A673 (cell line): Measurements from ENCODE around the gene CAMSAP1. TPM values are rescaled to one million over a fixed set of nuclear protein-coding genes. Genes with fewer than 3 reads are reported as not detected.

Experiments
- BruUV-seq: library from RNA; stranded (reverse); fragments of 400-500 nt; replicated peaks from 2 replicates; lab custom pipeline; 2021; lab: Mats Ljungman, UMichigan
- CTCF ChIA-PET: fragments of 300-600 bp; sonication (Branson Sonifier 250); formaldehyde crosslinking; loops from one replicate; lab custom pipeline; 2022; ENCODE audit warnings: antibody characterized with exemption; lab: Charles Lee
- POLR2A ChIA-PET: fragments of 300-600 bp; sonication (Branson Sonifier 250); formaldehyde crosslinking; loops from one replicate; lab custom pipeline; 2022; ENCODE audit warnings: antibody characterized with exemption; ENCODE audit not compliant: low non-redundant PET; lab: Charles Lee
- DNase-seq: peaks from one replicate; pipeline ENCODE4 v3.0.0-alpha.2; 2015; ENCODE audit warnings: low spot score
- H3K27ac ChIP-seq: fragments of 200-600 bp; sonication (generic); 2 replicates; pipeline ENCODE4 v1.5.1; 2016; ENCODE audit warnings: mixed run types, low read depth, mild to moderate bottlenecking, mixed read lengths, antibody characterized with exemption, low read length; ENCODE audit not compliant: poor library complexity, severe bottlenecking
- H3K27me3 ChIP-seq: fragments of 200-600 bp; sonication (generic); replicated peaks from 2 replicates; pipeline ENCODE4 v1.6.1; 2017; ENCODE audit warnings: mixed run types, low read depth, mild to moderate bottlenecking, mixed read lengths, antibody characterized with exemption, low read length; ENCODE audit not compliant: insufficient read depth, poor library complexity
- H3K36me3 ChIP-seq: fragments of 200-600 bp; sonication (generic); 2 replicates; pipeline ENCODE4 v1.6.1; 2016; ENCODE audit warnings: mixed run types, mild to moderate bottlenecking, mixed read lengths, antibody characterized with exemption, low read length; ENCODE audit not compliant: insufficient read depth, poor library complexity, severe bottlenecking
- H3K4me1 ChIP-seq: fragments of 200-600 bp; sonication (generic); 2 replicates; pipeline ENCODE4 v1.6.1; 2017; ENCODE audit warnings: mixed run types, mild to moderate bottlenecking, mixed read lengths, antibody characterized with exemption, low read length; ENCODE audit not compliant: insufficient read depth, poor library complexity, severe bottlenecking
- H3K4me3 ChIP-seq: fragments of 200-600 bp; sonication (generic); 2 replicates; pipeline ENCODE4 v1.5.1; 2016; ENCODE audit warnings: low read depth, mixed run types, mild to moderate bottlenecking, mixed read lengths, low read length; ENCODE audit not compliant: poor library complexity, severe bottlenecking
- H3K9me3 ChIP-seq: fragments of 200-600 bp; sonication (generic); 2 replicates; pipeline ENCODE4 v1.6.1; 2016; ENCODE audit warnings: mixed run types, low read depth, mild to moderate bottlenecking, mixed read lengths, antibody characterized with exemption, low read length; ENCODE audit not compliant: poor library complexity, severe bottlenecking
- CTCF ChIP-seq: fragments of 300-800, 200-600 bp; sonication (generic); conservative IDR thresholded peaks from 2 replicates; pipeline ENCODE4 v1.5.1; 2017; ENCODE audit warnings: low read depth, mild to moderate bottlenecking, antibody characterized with exemption, low read length, moderate library complexity, mixed read lengths
- EZH2 ChIP-seq: fragments of 200-600 bp; sonication (generic); IDR thresholded peaks from 2 replicates; pipeline ENCODE4 v1.6.1; 2017; ENCODE audit warnings: borderline replicate concordance, low read depth, mild to moderate bottlenecking, mixed read lengths, antibody characterized with exemption, low read length; ENCODE audit not compliant: poor library complexity, severe bottlenecking
- intact Hi-C: fragments of 100-400 bp; cut with micrococcal nuclease; formaldehyde crosslinking; loops from one replicate; pipeline ENCODE4 v1.10.0; 2022; ENCODE audit not compliant: unreplicated experiment
- total RNA-seq: library from RNA; stranded (reverse); gene quantifications from 2 replicates; pipeline ENCODE4 v1.2.3, GENCODE V29; 2021

CAMSAP1 gene
- total RNA-seq, 1 experiment from 2014 or later: 52.3 TPM

DNA sequence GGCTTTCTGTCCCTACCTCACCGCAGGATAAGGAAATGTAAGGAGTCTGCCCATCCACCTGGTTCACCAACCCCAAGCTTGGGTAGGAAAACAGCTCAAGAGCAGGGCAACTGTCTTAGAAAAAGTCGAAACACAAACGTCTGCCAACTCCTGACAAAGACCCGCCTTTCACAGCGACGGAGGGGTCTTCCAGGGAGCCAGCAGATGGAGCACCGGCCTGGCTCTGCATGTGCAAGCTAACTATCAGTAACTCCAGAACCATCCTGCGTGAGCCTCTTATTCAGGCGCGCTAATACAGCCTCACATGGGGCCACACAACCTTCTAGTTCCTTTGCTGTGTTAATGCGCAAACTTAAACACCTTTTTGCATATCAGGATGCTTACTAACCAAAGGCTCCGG lies 26.9 kb downstream of the CAMSAP1 start:
- no peak for TF ChIP-seq EZH2
- TF ChIP-seq CTCF: no peak
- no peaks in the 10 kb centered on the region for H3K36me3 ChIP-seq
- POLR2A ChIA-PET: no interaction called here
- H3K9me3 ChIP-seq: no peaks in the 10 kb centered on the region
- intact Hi-C loops: no loop called here
- CTCF ChIA-PET: no interaction called here
- no peaks in the 10 kb centered on the region for H3K27me3 ChIP-seq
- no peak for DNase-seq
- peak overlapping the region; percentile 37 for H3K27ac ChIP-seq
- H3K4me3 ChIP-seq: no peak overlapping the region
- BruUV-seq: no TSS peak
- H3K4me1 ChIP-seq: peaks cover 6% of the 10 kb centered on the region

GRCh38 chr9:135879619-135880018 lies 27.7 kb downstream of the CAMSAP1 start:
- BruUV-seq: no TSS peak
- Histone ChIP-seq H3K27ac (no peak overlapping the region), H3K4me3 (no peak overlapping the region), H3K4me1 (no peaks in the 10 kb centered on the region), H3K36me3 (no peaks in the 10 kb centered on the region), H3K9me3 (no peaks in the 10 kb centered on the region), H3K27me3 (no peaks in the 10 kb centered on the region)
- TF ChIP-seq EZH2: no peak
- no peak for TF ChIP-seq CTCF
- ChIA-PET CTCF (no interaction called here), POLR2A (no interaction called here)
- DNase-seq: no peak
- intact Hi-C loops: no loop called here

DNA sequence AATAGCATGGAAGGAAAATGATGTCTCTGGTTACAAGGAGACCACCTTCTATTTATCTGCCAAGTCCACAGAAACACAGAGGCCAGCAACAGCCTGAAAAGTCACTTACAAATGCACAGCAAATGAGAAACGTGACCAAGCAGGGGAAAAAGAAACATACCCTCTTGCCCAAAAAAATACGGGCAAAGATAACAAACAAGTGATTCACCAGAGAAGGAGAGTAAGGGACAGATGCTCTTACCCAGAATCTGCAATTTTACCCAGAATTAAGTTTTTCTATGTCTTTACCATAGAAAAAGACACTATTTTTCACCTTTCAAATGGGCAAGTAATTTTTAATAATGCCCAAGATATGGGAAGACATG lies 28.1 kb downstream of the CAMSAP1 start:
- CTCF ChIA-PET: no interaction called here
- no peaks in the 10 kb centered on the region for H3K4me1 ChIP-seq
- TF ChIP-seq EZH2 (no peak), CTCF (no peak)
- H3K27me3 ChIP-seq: no peaks in the 10 kb centered on the region
- no peak overlapping the region for H3K27ac ChIP-seq
- H3K36me3 ChIP-seq: no peaks in the 10 kb centered on the region
- no peak overlapping the region for H3K4me3 ChIP-seq
- intact Hi-C loops: no loop called here
- no TSS peak for BruUV-seq
- no peak for DNase-seq
- no peaks in the 10 kb centered on the region for H3K9me3 ChIP-seq
- POLR2A ChIA-PET: no interaction called here
